GM21423 (cell line): ENCODE results near the gene ESRRA.
A peak's percentile ranks its signal among the peaks of the same experiment; 100 is the strongest.

Source experiments
- ATAC-seq: cut with Tn5 transposase; IDR thresholded peaks from one replicate; pipeline ENCODE4 v1.9.1; 2021; ENCODE audit warnings: mild to moderate bottlenecking, moderate library complexity; ENCODE audit not compliant: unreplicated experiment

Gene ESRRA

DNA sequence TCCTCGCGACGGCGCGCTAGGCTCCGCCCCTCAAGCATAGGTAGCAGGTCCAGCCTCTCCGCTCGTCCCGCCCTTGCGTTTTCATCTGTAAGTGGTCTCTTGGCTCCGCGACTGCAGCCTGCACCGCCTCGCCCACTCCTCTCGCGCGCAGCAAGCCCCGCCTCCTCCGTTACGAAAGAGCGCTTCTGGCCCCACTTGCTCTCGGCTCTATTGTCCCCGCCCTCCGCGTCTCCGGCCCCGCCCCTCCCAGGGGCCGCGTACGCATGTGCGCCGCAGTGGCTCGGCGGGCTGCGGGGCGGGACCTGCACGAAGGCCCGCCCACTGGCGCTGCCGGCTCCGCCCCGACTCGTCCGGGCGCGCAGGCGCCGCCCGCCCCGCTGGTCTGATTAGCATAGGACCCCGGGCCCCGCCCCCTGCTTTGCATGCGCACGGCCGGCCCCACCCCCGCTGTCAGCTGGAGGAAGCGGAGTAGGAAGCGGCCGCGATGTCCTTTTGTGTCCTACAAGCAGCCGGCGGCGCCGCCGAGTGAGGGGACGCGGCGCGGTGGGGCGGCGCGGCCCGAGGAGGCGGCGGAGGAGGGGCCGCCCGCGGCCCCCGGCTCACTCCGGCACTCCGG, at the start of gene ESRRA:
TSS of gene ESRRA (plus strand) at position 450 of the 616 bp plus-strand sequence. CDS start 1,656 bp downstream, outside the sequence.
- ATAC-seq: peak; percentile 69

DNA sequence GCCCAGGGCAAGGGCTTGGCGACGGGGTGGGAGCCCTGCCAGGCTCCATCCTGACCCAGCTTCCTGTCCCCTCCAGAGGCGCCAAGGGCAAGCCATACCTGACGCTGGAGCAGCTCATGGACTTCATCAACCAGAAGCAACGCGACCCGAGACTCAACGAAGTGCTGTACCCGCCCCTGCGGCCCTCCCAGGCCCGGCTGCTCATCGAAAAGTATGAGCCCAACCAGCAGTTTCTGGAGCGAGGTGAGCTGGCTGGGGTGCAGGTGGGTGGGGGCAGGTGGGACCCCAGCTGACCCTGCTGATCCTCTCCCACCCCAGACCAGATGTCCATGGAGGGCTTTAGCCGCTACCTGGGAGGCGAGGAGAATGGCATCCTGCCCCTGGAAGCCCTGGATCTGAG, 49.0 kb upstream of the ESRRA start:
- ATAC-seq: no peak

DNA sequence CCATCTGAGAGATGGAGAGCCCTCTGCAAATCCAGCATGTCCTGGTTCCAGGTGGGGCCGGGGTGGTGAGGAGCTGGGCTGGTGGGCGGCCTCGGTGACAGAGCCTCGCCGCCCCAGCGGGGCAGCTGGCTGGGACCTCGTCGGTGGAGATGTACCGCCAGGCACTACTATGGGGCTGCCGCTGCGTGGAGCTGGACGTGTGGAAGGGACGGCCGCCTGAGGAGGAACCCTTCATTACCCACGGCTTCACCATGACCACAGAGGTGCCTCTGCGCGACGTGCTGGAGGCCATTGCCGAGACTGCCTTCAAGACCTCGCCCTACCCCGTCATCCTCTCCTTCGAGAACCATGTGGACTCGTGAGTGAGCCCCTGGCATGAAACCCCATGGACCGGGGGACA, 47.0 kb upstream of the ESRRA start:
- no peak for ATAC-seq

DNA sequence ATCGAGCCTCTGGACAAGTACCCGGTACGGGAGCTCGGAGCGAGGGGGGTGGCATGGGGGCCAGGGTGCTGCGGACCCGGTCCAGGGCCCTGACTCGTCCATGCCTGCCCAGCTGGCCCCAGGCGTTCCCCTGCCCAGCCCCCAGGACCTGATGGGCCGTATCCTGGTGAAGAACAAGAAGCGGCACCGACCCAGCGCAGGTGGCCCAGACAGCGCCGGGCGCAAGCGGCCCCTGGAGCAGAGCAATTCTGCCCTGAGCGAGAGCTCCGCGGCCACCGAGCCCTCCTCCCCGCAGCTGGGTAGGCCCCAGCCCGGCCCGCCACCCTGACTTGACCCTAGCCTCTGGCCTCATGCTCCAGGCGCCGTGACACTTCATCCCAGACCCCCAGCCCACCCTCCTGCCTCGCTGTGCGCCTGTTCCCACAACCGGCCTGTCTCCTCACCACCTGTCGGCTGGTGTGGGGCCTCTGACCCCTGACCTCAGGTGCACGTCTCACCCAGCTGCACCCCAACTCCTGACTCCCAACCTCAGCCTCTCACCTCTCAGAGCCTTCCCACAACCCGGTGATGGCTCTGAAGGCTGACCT, 46.3 kb upstream of the ESRRA start:
- no peak for ATAC-seq

DNA sequence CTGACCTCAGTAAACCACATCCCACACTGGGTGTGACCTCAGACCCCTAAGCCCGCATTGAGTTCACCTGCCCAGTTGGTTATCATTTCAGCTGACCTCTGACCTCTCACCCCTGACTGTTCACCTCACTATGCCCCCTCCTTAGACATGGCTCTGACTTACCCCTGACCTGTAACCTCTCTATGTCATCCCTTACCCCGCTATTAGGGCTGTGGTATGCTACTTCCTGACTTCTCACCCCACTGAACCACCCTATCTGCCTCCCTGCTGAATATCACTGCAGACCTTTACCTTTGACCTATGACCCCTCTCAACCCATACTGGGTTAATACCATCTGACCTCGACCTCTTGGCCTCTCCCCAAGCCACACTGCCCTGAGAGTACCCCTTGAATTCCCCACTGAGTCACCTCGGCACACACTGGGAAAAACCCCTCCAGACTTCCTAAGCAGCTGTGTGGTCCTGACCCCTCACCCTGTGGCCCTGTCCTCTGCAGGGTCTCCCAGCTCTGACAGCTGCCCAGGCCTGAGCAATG, 45.7 kb upstream of the ESRRA start:
- no peak for ATAC-seq

DNA sequence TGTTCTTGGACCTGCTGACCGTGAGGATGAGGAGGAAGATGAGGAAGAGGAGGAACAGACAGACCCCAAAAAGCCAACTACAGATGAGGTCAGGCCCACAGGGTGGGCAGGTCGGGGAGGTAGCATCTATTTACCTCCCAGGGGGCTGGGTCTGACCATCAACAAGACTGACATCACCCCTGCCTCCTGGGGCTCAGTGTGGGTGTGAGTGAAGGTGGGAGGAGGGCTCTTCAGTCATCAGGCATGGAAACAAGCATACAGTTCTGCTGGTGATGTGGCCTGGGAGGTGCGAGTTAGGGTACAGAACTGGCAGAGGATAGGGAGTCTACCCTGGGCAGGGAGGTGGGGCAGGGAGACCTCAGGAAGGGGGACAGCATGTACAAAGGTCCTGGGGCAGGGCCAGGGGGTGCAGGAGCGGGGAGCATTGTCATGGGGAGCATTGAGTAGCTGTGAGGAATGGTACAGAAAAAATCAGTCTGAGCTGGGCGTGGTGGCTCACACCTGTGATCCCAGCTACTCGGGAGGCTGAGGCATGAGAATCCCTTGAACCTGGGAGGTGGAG, 45.1 kb upstream of the ESRRA start:
- no peak for ATAC-seq

DNA sequence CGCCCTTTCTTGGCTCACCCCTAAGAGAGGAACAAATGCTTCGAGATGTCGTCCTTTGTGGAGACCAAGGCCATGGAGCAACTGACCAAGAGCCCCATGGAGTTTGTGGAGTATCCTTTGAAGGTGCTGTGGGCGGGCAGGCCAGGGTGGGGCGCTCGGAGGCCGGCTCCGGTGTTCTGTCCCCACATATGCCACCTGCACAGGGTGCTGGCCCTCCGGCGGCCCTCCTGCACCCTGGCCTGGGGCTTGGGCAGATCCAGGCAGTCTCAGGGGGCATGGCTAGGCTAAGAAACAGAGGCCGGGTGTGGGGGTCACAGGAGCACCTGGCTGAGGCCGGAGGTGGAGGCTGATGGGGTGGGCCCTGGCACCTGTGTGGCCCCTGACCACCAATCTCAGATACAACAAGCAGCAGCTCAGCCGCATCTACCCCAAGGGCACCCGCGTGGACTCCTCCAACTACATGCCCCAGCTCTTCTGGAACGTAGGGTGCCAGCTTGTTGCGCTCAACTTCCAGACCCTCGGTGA, 43.7 kb upstream of the ESRRA start:
- no peak for ATAC-seq

DNA sequence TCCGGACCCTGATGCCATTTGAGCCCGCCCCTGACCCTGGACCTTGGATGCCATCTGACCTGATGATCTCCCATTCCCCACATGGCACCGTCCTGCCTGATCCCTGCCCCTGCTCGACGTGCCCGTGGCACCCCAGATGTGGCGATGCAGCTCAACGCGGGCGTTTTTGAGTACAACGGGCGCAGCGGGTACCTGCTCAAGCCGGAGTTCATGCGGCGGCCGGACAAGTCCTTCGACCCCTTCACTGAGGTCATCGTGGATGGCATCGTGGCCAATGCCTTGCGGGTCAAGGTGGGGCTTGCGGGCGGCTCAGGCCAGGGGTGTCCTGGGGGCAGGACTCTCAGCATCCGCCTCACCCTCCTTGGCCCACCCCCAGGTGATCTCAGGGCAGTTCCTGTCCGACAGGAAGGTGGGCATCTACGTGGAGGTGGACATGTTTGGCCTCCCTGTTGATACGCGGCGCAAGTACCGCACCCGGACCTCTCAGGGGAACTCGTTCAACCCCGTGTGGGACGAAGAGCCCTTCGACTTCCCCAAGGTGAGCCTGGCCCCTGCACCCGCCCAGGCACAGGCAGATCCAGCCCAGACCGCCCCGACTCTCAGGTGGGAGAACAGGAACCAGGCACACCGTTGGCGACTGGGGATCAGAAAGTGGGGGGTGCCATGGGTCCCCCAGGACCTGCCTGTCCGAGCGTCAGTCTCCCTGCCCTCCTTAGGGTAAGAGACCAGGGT, 42.9 kb upstream of the ESRRA start:
- ATAC-seq: no peak

DNA sequence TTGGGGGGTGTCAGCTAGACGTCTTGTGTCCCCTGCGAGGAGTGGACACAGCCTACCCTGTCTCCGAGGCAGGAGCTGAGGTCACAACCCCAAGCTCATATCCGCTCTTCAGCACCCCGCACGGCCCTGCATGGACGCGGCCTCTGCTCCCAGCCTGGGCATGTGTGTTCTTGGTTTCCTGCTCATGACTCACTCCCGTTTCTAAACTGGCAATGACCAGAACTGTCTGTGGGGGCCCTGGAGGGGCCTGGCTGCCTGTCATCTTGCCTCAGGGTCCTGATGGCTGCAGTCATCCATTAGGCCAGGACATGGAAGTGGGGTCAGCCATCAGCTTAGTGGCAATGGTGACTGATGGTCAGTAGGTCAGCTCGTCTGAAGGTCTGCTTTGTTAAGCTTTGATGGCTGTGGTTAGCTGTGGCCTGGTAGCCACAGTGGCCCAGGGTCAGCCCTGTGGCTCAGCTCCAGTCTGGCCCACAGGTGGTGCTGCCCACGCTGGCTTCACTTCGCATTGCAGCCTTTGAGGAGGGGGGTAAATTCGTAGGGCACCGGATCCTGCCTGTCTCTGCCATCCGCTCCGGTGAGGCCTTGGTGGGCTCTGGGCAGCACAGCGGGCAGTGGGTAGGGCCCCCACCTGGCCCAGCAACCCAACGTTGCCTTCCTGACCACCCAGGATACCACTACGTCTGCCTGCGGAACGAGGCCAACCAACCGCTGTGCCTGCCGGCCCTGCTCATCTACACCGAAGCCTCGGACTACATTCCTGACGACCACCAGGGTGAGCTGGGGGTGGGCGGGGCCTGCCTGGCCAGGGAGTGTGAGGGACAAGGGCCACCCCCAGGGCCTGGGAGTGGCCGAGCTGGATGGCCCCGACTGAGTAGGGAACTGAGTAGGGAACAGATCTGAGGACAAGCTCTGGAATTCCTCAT, 42.0 kb upstream of the ESRRA start:
- no peak for ATAC-seq

DNA sequence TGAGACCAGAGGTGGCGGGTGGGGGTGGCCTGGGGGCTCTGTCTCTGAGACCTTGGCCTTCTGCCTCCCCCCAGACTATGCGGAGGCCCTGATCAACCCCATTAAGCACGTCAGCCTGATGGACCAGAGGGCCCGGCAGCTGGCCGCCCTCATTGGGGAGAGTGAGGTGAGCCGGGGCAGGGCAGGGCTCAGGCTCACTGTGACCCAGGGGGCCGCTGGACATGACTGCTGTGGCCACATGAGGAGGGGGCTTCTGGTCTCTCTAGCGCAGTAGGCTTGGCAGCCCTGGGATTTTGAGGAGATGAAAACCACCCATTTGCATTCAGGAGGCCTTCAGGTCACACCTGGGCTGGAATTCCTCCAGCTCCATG, 41.4 kb upstream of the ESRRA start:
- ATAC-seq: no peak

DNA sequence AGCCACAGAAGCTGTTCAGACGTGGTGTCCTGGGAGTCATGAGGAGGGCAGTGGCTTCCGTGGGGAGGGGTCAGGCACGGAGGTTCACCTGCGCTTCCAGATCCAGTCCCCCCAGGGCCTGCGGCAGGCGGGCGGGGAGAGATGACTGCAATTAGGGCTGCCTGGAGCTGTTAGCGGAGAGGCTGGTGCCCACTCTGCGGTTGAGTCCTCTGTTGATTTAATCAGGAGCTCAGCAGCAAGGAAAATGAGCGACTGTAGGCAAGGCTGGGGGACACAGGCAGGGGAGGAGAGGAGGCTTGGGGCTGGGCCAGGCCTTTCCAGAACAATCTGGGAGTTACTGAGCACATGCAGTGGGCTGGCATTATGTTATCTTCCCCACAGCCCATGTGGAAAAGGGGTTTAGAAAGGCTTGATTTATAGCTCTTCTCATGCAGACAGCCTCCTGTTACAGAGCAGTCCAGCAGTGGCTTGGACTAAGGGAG, 40.9 kb upstream of the ESRRA start:
- ATAC-seq: no peak

DNA sequence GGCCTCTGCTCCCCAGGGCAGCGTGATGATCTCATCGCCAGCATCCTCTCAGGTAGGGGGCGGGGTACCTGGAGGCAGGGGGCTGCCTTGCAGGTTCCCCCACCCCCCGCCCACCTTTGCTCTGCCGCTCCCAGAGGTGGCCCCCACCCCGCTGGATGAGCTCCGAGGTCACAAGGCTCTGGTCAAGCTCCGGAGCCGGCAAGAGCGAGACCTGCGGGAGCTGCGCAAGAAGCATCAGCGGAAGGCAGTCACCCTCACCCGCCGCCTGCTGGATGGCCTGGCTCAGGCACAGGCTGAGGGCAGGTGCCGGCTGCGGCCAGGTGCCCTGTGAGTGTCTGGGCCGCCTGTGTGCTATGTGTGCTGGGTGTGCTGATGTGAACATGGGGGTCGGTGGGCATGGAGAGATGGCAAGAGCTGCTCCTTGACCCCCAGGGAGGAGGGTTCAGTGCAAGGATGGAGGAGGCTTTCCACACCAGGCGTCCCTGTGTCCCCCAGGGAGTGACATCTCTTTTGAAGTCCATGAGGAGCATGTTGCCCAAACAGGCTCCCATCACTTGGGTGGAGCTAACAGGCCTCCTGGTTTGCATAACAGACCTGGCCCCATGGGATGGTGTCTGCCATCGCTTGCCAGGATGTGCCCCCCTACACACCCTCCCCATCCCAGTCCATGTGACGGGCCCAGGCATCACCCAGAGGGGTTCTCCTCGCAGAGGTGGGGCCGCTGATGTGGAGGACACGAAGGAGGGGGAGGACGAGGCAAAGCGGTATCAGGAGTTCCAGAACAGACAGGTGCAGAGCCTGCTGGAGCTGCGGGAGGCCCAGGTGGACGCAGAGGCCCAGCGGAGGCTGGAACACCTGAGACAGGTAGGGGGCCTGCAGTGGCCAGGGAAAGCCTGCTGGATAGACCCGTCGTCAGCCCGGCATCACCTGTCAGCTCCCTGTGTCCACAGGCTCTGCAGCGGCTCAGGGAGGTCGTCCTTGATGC, 39.9 kb upstream of the ESRRA start:
- ATAC-seq: no peak

DNA sequence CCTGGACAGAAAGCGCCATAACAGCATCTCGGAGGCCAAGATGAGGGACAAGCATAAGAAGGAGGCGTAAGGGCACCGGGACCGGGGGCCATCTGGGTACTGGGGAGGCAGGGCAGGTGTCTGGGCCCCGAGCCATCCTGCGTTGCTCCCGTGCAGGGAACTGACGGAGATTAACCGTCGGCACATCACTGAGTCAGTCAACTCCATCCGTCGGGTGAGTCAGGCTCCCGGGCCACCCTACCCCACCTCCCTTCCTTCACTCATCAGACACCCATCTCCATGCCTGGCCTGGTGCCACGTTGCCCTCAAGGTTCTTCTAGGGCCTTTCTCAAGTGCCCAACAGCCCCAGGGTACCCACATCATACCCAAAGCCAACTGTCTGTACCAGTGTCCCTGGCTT, 39.0 kb upstream of the ESRRA start:
- ATAC-seq: no peak

DNA sequence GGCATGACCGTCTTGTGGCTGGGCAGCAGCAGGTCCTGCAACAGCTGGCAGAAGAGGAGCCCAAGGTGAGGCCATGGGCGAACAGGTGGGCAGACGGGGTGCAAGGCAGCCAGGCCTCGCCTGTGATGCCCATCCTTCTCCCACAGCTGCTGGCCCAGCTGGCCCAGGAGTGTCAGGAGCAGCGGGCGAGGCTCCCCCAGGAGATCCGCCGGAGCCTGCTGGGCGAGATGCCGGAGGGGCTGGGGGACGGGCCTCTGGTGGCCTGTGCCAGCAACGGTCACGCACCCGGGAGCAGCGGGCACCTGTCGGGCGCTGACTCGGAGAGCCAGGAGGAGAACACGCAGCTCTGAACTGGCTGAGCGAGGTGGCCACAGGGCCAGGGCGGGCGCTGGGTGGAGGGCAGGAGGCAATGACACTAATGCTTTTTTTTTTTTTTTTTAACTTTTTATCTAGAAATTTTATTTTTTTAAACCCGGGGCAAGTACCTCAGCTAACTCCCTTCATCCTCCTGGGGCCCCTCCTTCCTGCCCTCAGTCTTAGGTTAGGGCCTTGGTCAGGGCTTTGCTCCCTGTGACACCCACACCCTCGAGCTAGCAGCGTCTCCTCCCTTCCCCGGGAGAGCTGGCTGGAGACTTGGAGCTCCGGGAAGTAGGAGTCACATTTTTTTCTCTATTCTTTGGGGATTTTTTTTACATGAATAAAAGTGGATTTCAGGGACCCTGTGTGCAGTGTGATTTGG, 37.9 kb upstream of the ESRRA start:
- no peak for ATAC-seq

DNA sequence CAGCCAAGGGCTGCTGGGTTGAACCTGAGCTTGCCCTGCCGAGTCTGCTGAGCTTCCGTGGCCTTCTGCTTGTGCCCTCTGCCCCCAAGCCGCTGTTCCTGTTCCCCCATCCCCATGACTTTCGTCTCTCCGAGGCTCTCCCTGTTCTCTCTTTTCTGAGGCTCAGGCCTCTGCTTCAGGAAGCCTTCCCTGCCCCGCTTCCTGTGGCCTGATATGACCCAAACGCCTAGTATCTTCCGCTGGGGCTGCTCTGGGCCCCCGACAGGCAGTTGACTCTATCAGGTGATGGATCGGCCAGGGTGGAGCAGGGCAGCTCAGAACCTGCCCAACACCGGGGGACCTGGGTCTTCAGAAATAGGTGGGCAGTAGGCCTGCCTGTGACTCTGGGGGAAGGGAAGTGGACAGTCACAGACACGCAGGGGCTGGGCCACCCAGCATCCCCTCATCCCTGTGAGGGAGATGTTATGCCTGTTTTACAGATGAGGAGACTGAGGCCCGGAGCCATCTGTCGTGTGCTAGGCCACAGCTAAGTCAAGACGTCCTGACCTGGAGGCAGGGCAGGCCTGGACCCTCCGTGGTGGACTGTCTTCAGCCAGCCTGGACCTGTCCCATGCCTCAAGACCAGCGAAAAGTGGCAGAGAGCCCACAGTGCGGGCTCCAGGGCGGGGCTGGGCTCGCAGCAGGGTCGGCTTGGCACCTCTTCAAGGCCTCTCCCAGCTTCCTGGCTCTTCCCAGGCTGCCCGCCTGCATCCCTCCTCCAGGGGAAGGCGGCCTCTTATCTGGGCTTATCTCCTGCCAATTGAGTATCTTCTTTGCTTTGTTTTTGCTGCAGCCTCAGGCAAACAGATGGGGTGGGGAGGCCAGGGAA, 37.1 kb upstream of the ESRRA start:
- ATAC-seq: no peak

DNA sequence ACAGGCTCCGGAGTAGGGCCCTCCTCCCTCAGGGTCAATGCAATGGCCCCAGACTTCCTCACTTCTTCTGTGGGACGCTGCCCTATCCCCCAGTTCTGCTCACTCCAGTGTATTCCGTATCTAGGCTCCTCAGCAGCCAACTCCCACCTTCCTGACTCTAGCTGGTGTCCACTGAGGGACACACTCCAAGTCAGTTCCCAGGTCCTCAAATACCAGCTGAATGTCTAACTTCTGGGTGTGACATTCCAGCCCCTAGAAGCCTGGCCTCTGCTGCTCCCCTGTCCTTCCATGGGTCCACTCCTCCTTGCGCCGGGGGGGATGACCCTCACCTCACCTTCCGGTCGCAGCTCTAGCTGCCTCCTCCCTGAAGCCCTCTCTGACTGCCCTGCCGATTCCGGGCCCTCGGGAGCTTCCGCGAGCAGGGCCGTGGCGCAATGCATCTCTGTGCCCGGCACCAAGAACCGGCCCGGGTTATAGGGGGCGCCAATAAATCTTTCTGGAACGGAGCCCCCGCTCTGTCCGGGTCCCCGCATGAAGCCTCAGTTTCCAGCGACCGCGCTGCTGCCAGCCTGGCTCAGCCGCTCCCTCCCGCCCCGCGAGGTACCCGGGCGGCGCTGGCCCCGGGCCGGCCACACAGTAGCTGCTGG, 36.3 kb upstream of the ESRRA start:
- ATAC-seq: peak; percentile 10
